HAP-1 (cell line): ENCODE data around the gene CDKAL1.
"Not testable (repeated sequence)": the region's sequence is repeated elsewhere in the genome, so short reads cannot be mapped to it uniquely, and the experiment has no call there.

ENCODE experiments used
- DNase-seq, 2 experiments: peaks; one replicate each; pipeline ENCODE4 v3.0.0-alpha.2; 2016 to 2020; ENCODE audit warnings: low spot score in 2 of 2
- H3K27me3 ChIP-seq: fragments of 250-450 bp; sonication (Bioruptor Pico); 2 replicates; pipeline ENCODE4 v1.5.1; 2020; ENCODE audit warnings: low read depth, mild to moderate bottlenecking, moderate library complexity
- H3K36me3 ChIP-seq: fragments of 250-450 bp; sonication (Bioruptor Pico); replicated peaks from 2 replicates; pipeline ENCODE4 v1.5.1; 2020; ENCODE audit warnings: mild to moderate bottlenecking
- H3K4me1 ChIP-seq: fragments of 250-450 bp; sonication (Bioruptor Pico); 2 replicates; pipeline ENCODE4 v1.5.1; 2020; ENCODE audit warnings: mild to moderate bottlenecking
- H3K4me3 ChIP-seq: fragments of 250-450 bp; sonication (Bioruptor Pico); 2 replicates; pipeline ENCODE4 v1.5.1; 2020; ENCODE audit warnings: mild to moderate bottlenecking, moderate library complexity
- H3K9me3 ChIP-seq: fragments of 250-450 bp; sonication (Bioruptor Pico); 2 replicates; pipeline ENCODE4 v1.5.1; 2020; ENCODE audit warnings: mild to moderate bottlenecking, moderate library complexity
- in situ Hi-C: fragments of 300-500 bp; cut with MboI; formaldehyde crosslinking; loops from 3 replicates; pipeline ENCODE4 v1.14.3; 2020; ENCODE audit warnings: low sequenced_read_pairs, inconsistent platforms, mixed read lengths

Gene CDKAL1

GRCh38 chr6:20751293-20751935 is 217.2 kb downstream of the CDKAL1 start:
- in situ Hi-C loops: no loop called here
- Histone ChIP-seq H3K4me1 (no peaks in the 10 kb centered on the region; the same call in none of the 2 replicates), H3K36me3 (no peaks in the 10 kb centered on the region; the same call in 1 of the 2 replicates), H3K4me3 (no peak overlapping the region), H3K9me3 (no peaks in the 10 kb centered on the region), H3K27me3 (no peaks in the 10 kb centered on the region)
- no peak for DNase-seq

DNA sequence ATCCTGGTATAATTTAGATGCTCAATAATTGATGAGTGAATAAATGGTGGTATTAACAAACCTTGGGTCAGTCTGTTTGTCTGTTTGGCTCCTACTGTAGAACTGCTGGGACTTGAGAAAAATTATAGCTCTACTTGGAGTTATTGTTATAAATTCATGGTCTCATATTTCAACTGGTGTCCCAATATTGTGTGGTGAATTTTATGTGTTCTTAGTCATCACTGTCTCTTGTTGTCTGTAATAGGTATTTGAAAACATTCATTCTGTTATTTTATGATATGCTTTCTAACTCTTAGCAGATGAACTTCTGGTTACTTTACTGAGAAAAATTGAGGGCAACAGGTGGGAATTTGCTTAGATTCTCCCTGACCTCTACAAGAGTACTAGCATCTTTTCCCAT is 221.4 kb downstream of the CDKAL1 start:
- Histone ChIP-seq H3K36me3 (no peaks in the 10 kb centered on the region; the same call in 1 of the 2 replicates), H3K4me3 (no peak overlapping the region), H3K9me3 (no peaks in the 10 kb centered on the region), H3K27me3 (no peaks in the 10 kb centered on the region), H3K4me1 (no peaks in the 10 kb centered on the region; the same call in 1 of the 2 replicates)
- no peak for DNase-seq
- in situ Hi-C loops: no loop called here

- H3K36me3 ChIP-seq, H3K27me3 ChIP-seq, H3K4me3 ChIP-seq, in situ Hi-C loops, H3K4me1 ChIP-seq, H3K9me3 ChIP-seq, DNase-seq: not testable (repeated sequence)
Observed at GRCh38 chr6:20756584-20757147, 222.4 kb downstream of the CDKAL1 start.

- Histone ChIP-seq H3K9me3 (no peaks in the 10 kb centered on the region), H3K4me1 (no peaks in the 10 kb centered on the region), H3K27me3 (no peaks in the 10 kb centered on the region), H3K4me3 (no peak overlapping the region), H3K36me3 (no peaks in the 10 kb centered on the region; the same call in 1 of the 2 replicates)
- in situ Hi-C loops: no loop called here
- no peak for DNase-seq
Observed at GRCh38 chr6:20757761-20758160, 223.5 kb downstream of the CDKAL1 start.

DNA sequence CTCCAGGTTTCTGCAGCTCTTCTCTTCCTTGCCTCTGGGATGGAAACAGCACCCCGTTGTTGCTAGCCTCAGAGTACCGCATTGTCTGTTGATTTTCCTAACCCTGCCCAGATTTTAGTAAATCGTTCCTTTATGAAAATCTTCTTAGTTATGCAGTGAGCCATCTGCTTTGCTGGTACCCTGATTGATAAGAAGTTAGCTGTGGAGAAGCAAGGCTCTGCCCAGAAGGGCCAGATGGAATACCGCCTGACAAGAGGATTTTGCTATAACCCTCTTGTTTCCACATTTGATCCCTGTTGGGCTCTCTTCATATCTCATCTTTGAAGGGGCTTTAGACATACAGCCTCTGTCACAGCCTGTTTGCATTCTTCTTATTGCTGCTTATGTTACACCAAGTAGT is 229.0 kb downstream of the CDKAL1 start:
- no peak overlapping the region for H3K4me3 ChIP-seq
- H3K27me3 ChIP-seq: no peaks in the 10 kb centered on the region
- no peaks in the 10 kb centered on the region for H3K4me1 ChIP-seq
- H3K9me3 ChIP-seq: no peaks in the 10 kb centered on the region
- H3K36me3 ChIP-seq: no peaks in the 10 kb centered on the region
- no peak for DNase-seq
- in situ Hi-C loops: no loop called here

GRCh38 chr6:20769631-20770030 is 235.4 kb downstream of the CDKAL1 start:
- H3K27me3 ChIP-seq: no peaks in the 10 kb centered on the region
- in situ Hi-C loops: no loop called here
- H3K36me3 ChIP-seq: no peaks in the 10 kb centered on the region
- DNase-seq: no peak
- H3K4me3 ChIP-seq: no peak overlapping the region
- no peaks in the 10 kb centered on the region for H3K4me1 ChIP-seq
- H3K9me3 ChIP-seq: no peaks in the 10 kb centered on the region

DNA sequence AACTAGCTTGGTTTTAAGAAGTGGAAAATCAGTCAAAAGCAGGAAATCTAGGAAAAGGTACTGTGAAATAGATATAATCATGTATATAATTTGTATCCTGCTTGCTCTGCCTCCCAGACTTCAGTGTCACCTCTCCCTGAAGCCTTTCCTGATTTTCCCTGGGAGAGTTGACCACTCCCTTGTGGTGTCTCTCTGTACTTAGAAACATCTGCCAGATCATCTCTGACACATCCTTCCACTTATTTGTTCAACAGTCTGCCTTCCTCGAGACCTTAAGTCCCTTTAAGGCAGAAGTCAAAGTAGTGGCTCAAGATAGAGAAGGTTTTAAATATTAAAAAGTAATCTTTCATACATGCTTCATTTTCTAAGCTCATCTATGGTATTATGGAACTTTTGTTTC is 236.5 kb downstream of the CDKAL1 start:
- Histone ChIP-seq H3K36me3 (no peaks in the 10 kb centered on the region), H3K4me1 (no peaks in the 10 kb centered on the region), H3K27me3 (no peaks in the 10 kb centered on the region), H3K9me3 (no peaks in the 10 kb centered on the region), H3K4me3 (no peak overlapping the region)
- DNase-seq: no peak
- in situ Hi-C loops: no loop called here

- no peaks in the 10 kb centered on the region for H3K27me3 ChIP-seq
- no peaks in the 10 kb centered on the region for H3K9me3 ChIP-seq
- in situ Hi-C loops: no loop called here
- no peak overlapping the region for H3K4me3 ChIP-seq
- DNase-seq: no peak
- H3K36me3 ChIP-seq: no peaks in the 10 kb centered on the region
- no peaks in the 10 kb centered on the region for H3K4me1 ChIP-seq
Observed at GRCh38 chr6:20771409-20771808, 237.2 kb downstream of the CDKAL1 start.

DNA sequence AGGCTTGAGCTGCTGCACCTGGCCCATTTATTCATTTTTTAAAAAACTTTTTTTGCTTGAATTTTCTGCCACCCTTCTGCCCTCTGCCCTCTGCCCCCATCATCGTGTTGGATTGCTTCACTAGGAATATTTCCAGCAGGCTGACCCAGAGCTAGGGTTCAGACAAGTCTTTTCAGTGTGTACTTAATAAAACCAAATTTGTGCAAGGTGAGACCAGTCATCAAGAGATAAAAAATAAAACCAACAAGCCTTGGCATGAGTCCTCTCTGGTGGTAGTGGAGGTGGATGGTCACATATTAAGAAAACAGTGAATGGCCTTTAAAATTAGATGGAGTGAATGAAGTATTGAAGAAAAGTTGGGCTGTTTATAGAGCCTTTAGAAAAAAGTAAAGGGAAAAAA is 239.6 kb downstream of the CDKAL1 start:
- in situ Hi-C loops: no loop called here
- Histone ChIP-seq H3K4me1 (no peaks in the 10 kb centered on the region; the same call in 1 of the 2 replicates), H3K27me3 (no peaks in the 10 kb centered on the region)

GRCh38 chr6:20775981-20776380 is 241.7 kb downstream of the CDKAL1 start:
- no peak for DNase-seq
- Histone ChIP-seq H3K36me3 (no peaks in the 10 kb centered on the region), H3K4me3 (no peak overlapping the region), H3K4me1 (no peaks in the 10 kb centered on the region; the same call in 1 of the 2 replicates), H3K27me3 (no peaks in the 10 kb centered on the region), H3K9me3 (no peaks in the 10 kb centered on the region)
- in situ Hi-C loops: no loop called here

More for the DNA sequence above, 239.6 kb downstream of the CDKAL1 start:
- no peak for DNase-seq
- Histone ChIP-seq H3K36me3 (no peaks in the 10 kb centered on the region), H3K4me3 (no peak overlapping the region), H3K9me3 (no peaks in the 10 kb centered on the region)

- DNase-seq: no peak
- Histone ChIP-seq H3K4me3 (no peak overlapping the region), H3K4me1 (no peaks in the 10 kb centered on the region; the same call in 1 of the 2 replicates), H3K9me3 (no peaks in the 10 kb centered on the region), H3K36me3 (no peaks in the 10 kb centered on the region), H3K27me3 (no peaks in the 10 kb centered on the region)
- in situ Hi-C loops: no loop called here
Observed at GRCh38 chr6:20777801-20778200, 243.5 kb downstream of the CDKAL1 start.

DNA sequence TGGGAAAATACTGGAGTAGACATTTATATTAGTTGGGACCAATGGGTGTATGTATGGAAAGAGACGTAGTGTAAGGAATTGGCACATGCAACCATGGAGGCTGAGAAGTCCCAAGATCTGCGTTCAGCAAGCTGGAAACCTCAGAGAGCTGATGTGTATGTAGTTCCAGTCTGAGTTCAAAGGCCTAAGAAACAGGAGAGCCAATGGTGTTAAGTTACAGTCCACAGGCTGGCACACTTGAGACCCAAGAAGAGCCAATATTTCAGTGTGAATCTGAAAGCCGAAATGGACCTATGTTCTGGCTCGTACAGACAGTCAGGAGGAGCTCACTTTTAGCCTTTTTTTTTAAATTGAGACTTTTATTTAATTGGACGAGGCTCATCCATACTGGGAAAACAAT is 244.2 kb downstream of the CDKAL1 start:
- DNase-seq: no peak
- no peaks in the 10 kb centered on the region for H3K27me3 ChIP-seq
- no peak overlapping the region for H3K4me3 ChIP-seq
- no peaks in the 10 kb centered on the region for H3K9me3 ChIP-seq
- H3K36me3 ChIP-seq: no peaks in the 10 kb centered on the region
- in situ Hi-C loops: no loop called here
- H3K4me1 ChIP-seq: no peaks in the 10 kb centered on the region; the same call in 1 of the 2 replicates

DNA sequence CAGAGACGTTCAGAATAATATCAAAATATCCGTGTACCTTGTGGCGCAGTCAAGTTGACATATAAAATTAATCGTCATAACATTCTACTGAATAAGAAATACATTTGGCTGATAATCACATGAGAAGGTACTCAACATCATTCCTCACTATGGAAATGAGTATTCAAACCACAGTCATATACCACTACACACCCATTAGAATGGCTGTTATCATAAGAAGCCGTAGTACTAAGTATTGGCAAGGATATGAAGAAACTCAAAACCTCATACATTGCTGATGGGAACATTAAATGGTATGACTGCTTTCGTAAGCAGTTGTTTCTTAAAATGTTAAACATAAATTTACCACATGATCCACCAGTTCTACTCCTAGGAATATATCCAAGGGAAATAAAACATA is 244.7 kb downstream of the CDKAL1 start:
- Histone ChIP-seq H3K4me1 (no peaks in the 10 kb centered on the region; the same call in 1 of the 2 replicates), H3K9me3 (no peaks in the 10 kb centered on the region), H3K27me3 (no peaks in the 10 kb centered on the region), H3K4me3 (no peak overlapping the region), H3K36me3 (no peaks in the 10 kb centered on the region)
- in situ Hi-C loops: no loop called here
- no peak for DNase-seq

DNA sequence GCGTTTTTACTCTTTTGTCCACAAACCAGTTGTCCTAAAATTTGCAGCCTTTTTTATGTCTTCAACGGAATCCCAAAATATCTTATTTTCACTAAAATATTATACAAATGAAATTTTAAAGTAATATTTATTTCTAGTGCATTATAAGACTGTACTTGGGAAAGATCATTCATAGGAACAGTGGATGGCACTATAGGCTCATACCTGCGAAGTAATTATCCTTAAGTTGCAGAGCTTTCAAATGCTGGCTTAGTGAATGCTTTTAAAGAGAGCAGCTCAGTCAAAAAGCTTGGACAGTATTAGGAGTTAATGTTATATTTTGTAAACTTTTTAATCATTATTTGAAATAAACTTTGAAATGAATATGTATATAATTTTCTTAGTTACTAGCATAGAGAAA is 254.9 kb downstream of the CDKAL1 start:
- Histone ChIP-seq H3K36me3 (no peaks in the 10 kb centered on the region), H3K4me3 (no peak overlapping the region), H3K4me1 (no peaks in the 10 kb centered on the region), H3K27me3 (no peaks in the 10 kb centered on the region), H3K9me3 (no peaks in the 10 kb centered on the region)
- in situ Hi-C loops: no loop called here
- DNase-seq: no peak
